Karpas-422 (cell line): ENCODE data around the gene NDUFV1. TPM values are rescaled to one million over a fixed set of nuclear protein-coding genes. Genes with fewer than 3 reads are reported as not detected.
"Not testable (repeated sequence)": the region's sequence is repeated elsewhere in the genome, so short reads cannot be mapped to it uniquely, and the experiment has no call there.

Source experiments
- DNase-seq: peaks from one replicate; pipeline ENCODE4 v3.0.0-alpha.2; 2015
- H2AFZ ChIP-seq: fragments of 200-600 bp; sonication (generic); 2 replicates; pipeline ENCODE4 v1.6.1; 2014; ENCODE audit warnings: antibody characterized with exemption, low read length, mixed read lengths
- H3K27ac ChIP-seq: fragments of 200-600 bp; sonication (generic); 2 replicates; pipeline ENCODE4 v1.5.1; 2014; ENCODE audit warnings: mild to moderate bottlenecking, low read length, moderate library complexity
- H3K27me3 ChIP-seq: fragments of 200-600 bp; sonication (generic); 2 replicates; pipeline ENCODE4 v1.6.1; 2014; ENCODE audit warnings: low read length, mixed read lengths
- H3K36me3 ChIP-seq: fragments of 200-600 bp; sonication (generic); 2 replicates; pipeline ENCODE4 v1.6.1; 2014; ENCODE audit warnings: low read length, mixed read lengths; ENCODE audit not compliant: insufficient read depth
- H3K4me1 ChIP-seq: fragments of 200-600 bp; sonication (generic); 2 replicates; pipeline ENCODE4 v1.6.1; 2014; ENCODE audit warnings: mild to moderate bottlenecking, low read length, mixed read lengths
- H3K4me2 ChIP-seq: fragments of 200-600 bp; sonication (generic); 2 replicates; pipeline ENCODE4 v1.6.1; 2014; ENCODE audit warnings: low read length, low read depth, mild to moderate bottlenecking; ENCODE audit not compliant: poor library complexity, severe bottlenecking
- H3K4me3 ChIP-seq: fragments of 200-600 bp; sonication (generic); 2 replicates; pipeline ENCODE4 v1.5.1; 2014; ENCODE audit warnings: mild to moderate bottlenecking, antibody characterized with exemption, low read length, mixed read lengths
- H3K79me2 ChIP-seq: fragments of 200-600 bp; sonication (generic); 2 replicates; pipeline ENCODE4 v1.6.1; 2014; ENCODE audit warnings: mild to moderate bottlenecking, low read length, mixed read lengths
- H3K9ac ChIP-seq: fragments of 200-600 bp; sonication (generic); 2 replicates; pipeline ENCODE4 v1.6.0; 2014; ENCODE audit warnings: low read length
- H3K9me2 ChIP-seq: fragments of 200-600 bp; sonication (generic), shearing (Covaris generic); replicated peaks from 2 replicates; pipeline ENCODE4 v1.6.0; 2014; ENCODE audit warnings: mild to moderate bottlenecking, low read length, moderate library complexity; ENCODE audit not compliant: insufficient read depth
- H3K9me3 ChIP-seq: fragments of 300-700, 200-600 bp; sonication (generic); 2 replicates; pipeline ENCODE4 v1.6.1; 2014; ENCODE audit warnings: low read length, mixed read lengths
- H4K20me1 ChIP-seq: fragments of 200-600 bp; sonication (generic); 2 replicates; pipeline ENCODE4 v1.6.1; 2014; ENCODE audit warnings: mild to moderate bottlenecking, antibody characterized with exemption, low read length, low read depth; ENCODE audit not compliant: insufficient read depth
- total RNA-seq: library from RNA; depleted of rRNA; stranded (reverse); fragments of >200 nt; shearing (Covaris generic); gene quantifications from 2 replicates; pipeline ENCODE4 v1.2.3, GENCODE V29; 2014; ENCODE audit warnings: low replicate concordance

Gene NDUFV1
- total RNA-seq, 1 experiment from 2014 or later, result 145 TPM

DNA sequence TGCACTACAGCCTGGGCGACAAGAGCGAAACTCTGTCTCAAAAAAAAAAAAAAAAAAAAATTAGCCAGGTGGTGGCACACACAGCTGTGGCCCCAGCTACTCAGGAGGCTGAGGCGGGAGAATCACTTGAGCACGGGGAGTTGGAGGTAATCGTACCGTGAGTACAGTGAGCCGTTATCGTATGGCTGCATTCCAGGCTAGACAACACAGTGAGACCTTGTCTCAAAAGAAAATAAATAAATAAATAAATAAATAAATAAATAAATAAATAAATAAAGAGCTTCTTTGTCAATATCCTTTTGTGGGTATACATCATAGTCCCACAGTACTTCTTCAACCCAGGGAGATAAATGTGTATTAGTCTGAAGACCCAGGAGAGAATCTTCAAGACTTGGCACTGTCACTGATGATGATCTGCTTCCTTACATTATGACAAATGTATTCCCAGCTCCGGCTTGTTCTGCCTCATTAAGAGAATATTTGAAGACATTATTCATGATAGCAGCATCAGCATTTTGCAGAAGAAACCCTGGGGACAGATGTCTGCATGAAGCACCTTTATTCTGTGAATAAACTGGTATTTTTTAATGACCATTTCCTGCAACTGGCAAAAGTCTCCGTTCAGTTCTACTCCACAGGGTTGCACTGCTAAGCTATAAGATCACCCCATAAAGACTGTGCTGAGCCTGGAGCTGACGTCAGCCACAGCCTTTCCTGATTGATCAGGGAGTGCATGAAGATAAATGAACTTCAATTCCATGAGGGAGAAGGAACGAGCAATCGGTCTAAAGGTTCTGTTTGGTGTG lies 45.4 kb downstream of the NDUFV1 start:
- Histone ChIP-seq H3K9me2 (no peaks in the 10 kb centered on the region), H3K27me3 (no peaks in the 10 kb centered on the region), H3K36me3 (no peaks in the 10 kb centered on the region; the same call in 1 of the 2 replicates), H3K27ac (no peak overlapping the region), H4K20me1 (no peaks in the 10 kb centered on the region), H3K4me2 (no peak overlapping the region), H3K9ac (no peak overlapping the region), H3K9me3 (peaks cover 14% of the 10 kb centered on the region), H3K79me2 (no peaks in the 10 kb centered on the region), H3K4me3 (no peak overlapping the region), H3K4me1 (peaks cover 42% of the 10 kb centered on the region), H2AFZ (no peak overlapping the region)
- DNase-seq, result no peak

DNA sequence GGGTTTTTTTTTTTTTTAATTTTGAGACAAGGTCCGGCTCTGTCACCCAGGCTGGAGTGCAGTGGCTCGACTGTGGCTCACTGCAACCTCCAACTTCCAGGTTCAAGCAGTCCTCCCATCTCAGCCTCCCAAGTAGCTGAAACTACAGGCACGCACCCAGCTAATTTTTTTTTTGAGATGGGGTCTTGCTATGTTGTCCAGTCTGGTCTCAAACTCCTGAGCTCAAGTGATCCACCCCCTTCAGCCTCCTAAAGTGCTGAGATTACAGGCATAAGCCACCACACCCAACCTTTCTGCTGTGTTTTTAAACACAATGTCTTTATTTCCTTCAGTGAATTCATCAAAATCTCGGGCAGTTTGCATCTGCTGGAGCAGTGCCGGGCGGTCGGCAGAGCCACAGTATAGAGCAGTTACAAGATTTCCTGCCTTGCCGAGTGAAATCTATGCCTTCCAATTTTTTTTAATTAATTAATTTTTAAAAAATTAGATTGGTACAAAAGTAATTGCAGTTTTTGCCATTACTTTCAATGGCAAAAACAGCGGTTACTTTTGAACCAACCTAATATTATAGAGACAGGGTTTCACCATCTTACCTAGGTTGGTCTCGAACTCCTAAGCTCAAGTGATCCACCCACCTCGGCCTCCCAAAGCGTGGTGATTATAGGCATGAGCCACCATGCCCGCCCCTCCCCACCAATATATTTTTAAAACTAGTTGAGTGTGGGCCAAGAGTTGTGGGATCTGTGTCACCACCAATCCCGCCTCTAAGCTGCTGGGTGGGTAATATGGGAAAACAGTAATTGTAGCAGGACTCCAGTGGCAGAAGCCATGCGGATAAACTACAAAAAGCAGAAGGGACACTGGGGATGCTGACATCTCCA lies 46.5 kb downstream of the NDUFV1 start:
- Histone ChIP-seq H3K36me3 (no peaks in the 10 kb centered on the region; the same call in 1 of the 2 replicates), H3K9me3 (peaks cover 14% of the 10 kb centered on the region), H3K4me3 (no peak overlapping the region), H3K9me2 (no peaks in the 10 kb centered on the region), H3K27me3 (no peaks in the 10 kb centered on the region), H3K4me1 (peaks cover 31% of the 10 kb centered on the region), H2AFZ (no peak overlapping the region), H3K27ac (no peak overlapping the region), H3K4me2 (no peak overlapping the region), H4K20me1 (no peaks in the 10 kb centered on the region), H3K9ac (no peak overlapping the region), H3K79me2 (no peaks in the 10 kb centered on the region)
- DNase-seq, result no peak

DNA sequence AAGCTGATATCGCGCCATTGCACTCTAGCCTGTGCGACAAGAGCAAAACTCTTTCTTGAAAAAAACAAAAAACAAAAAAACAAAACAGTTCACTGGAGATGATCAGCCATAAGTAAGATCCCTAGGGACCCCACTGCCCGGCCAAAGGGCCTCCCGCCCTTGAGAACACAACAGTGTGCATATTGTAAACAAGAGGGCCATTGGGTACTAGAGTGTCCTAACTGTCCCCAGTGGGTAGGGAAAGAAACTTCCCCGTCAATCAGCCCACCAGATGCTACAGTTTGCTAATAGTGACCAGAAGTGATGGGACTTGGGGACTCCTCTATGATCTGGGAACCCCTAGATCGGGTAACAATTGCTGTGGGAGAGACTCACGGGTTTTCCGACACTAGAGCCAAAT lies 47.5 kb downstream of the NDUFV1 start:
- no peaks in the 10 kb centered on the region; the same call in 1 of the 2 replicates for H3K36me3 ChIP-seq
- H3K27me3 ChIP-seq, result no peaks in the 10 kb centered on the region
- no peaks in the 10 kb centered on the region for H3K79me2 ChIP-seq
- H3K9me2 ChIP-seq, result no peaks in the 10 kb centered on the region
- H3K27ac ChIP-seq, result no peak overlapping the region
- no peak overlapping the region for H3K9ac ChIP-seq
- H3K4me1 ChIP-seq, result peaks cover 29% of the 10 kb centered on the region
- H3K9me3 ChIP-seq, result peaks cover 14% of the 10 kb centered on the region
- no peak overlapping the region for H2AFZ ChIP-seq
- no peak for DNase-seq
- H3K4me2 ChIP-seq, result no peak overlapping the region
- H3K4me3 ChIP-seq, result no peak overlapping the region
- no peaks in the 10 kb centered on the region for H4K20me1 ChIP-seq

DNA sequence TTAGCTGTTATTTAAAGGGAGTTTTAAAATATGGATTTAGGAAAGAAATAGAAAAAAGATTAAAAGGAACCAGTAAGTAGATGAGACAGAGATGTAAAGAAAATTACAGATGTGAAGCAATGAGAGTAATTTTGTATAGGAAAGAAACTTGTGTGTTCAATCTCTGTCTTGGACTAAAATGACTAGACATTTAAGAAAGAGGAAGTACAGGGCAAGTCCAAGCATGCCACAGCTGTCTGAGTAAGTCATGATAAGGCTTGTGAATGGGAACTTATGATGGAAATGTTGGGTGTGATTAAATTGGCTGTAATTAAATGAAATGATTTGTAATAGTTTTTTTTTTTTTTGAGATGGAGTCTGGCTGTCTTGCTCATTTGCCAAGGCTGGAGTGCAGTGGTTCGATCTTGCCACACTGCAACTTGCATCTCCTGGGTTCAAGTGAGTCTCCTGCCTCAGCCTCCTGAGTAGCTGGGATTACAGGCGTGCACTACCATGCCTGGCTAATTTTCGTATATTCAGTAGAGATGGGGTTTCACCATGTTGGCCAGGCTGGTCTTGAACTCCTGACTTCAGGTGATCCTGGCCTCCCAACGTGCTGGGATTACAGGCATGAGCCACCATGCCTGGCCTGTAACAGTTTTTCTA lies 49.7 kb downstream of the NDUFV1 start:
- Histone ChIP-seq H3K9me2 (no peaks in the 10 kb centered on the region), H3K4me1 (peaks cover 13% of the 10 kb centered on the region), H2AFZ (no peak overlapping the region), H3K27me3 (no peaks in the 10 kb centered on the region), H3K79me2 (no peaks in the 10 kb centered on the region), H3K4me3 (no peak overlapping the region), H3K4me2 (no peak overlapping the region), H4K20me1 (no peaks in the 10 kb centered on the region), H3K9me3 (peaks cover 14% of the 10 kb centered on the region), H3K9ac (no peak overlapping the region), H3K27ac (no peak overlapping the region), H3K36me3 (no peaks in the 10 kb centered on the region; the same call in 1 of the 2 replicates)
- peak; percentile 74 for DNase-seq

DNA sequence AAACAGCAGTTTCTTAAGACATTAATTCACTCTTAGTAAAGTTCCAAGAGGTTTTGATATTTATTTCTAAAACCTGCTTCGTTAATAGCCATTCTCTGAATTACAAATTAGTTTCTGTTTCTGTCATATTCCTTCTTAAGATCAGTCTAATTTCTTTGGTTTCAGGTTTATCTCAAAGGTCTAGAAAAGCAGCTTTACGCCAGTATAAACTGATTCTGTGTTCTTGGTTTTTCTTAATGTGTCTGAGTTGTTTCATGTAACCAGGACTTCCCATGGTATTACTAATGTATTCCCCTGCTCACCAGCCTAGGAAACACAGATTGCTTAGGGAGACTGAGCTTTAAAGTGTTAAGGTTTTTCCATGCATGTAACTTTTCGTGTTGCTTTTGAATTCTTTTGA lies 50.6 kb downstream of the NDUFV1 start:
- H4K20me1 ChIP-seq, result no peaks in the 10 kb centered on the region
- peaks cover 12% of the 10 kb centered on the region for H3K4me1 ChIP-seq
- no peaks in the 10 kb centered on the region for H3K27me3 ChIP-seq
- H2AFZ ChIP-seq, result no peak overlapping the region
- H3K36me3 ChIP-seq, result no peaks in the 10 kb centered on the region; the same call in 1 of the 2 replicates
- no peak for DNase-seq
- H3K79me2 ChIP-seq, result no peaks in the 10 kb centered on the region
- H3K9me2 ChIP-seq, result no peaks in the 10 kb centered on the region
- no peak overlapping the region for H3K4me2 ChIP-seq
- no peak overlapping the region for H3K9ac ChIP-seq
- peaks cover 14% of the 10 kb centered on the region for H3K9me3 ChIP-seq
- no peak overlapping the region for H3K27ac ChIP-seq
- H3K4me3 ChIP-seq, result no peak overlapping the region

DNA sequence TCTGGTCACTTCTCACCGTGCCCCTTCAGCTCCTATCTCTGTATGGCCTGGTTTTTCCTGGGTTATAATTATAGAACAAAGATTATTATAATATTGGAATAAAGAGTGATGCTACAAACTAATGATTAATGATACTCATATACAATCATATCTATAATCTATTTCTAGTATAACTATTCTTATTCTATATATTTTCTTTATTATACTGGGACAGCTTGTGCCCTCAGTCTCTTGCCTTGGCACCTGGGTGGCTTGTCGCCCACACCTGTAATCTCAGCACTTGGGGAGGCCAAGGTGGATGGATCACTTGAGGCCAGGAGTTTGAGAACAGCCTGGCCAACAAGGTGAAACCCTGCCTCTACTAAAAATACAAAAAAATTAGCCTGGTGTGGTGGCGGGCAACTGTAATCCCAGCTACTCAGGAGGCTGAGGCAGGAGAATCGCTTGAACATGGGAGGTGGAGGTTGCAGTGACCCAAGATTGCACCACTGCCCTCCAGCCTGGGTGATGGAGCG lies 53.0 kb downstream of the NDUFV1 start:
- H3K4me2 ChIP-seq, H3K4me3 ChIP-seq, H3K27me3 ChIP-seq, H3K9me2 ChIP-seq, H4K20me1 ChIP-seq, H3K9ac ChIP-seq, DNase-seq, H3K36me3 ChIP-seq, H3K79me2 ChIP-seq, H2AFZ ChIP-seq, H3K27ac ChIP-seq: not testable (repeated sequence)
- Histone ChIP-seq H3K4me1 (peaks cover 12% of the 10 kb centered on the region), H3K9me3 (peaks cover 14% of the 10 kb centered on the region)

DNA sequence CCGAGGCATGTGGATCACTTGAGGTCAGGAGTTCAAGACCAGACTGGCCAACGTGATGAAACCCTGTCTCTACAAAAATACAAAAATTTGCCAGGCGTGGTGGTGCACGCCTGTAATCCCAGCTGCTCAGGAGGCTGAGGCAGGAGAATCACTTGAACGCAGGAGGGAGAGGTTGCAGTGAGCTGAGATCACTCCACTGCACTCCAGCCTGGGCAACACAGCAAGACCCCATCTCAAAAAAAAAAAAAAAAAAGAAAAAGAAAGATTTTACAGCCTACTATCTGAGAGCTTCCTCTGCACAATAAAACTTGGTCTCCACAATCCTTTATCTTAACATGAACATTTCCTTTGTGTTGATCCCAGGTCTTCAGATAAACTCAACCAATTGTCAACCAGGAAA lies 54.0 kb downstream of the NDUFV1 start:
- not testable (repeated sequence) for H3K27ac ChIP-seq, H3K9me2 ChIP-seq, H3K9ac ChIP-seq, DNase-seq, H3K4me2 ChIP-seq, H3K79me2 ChIP-seq, H4K20me1 ChIP-seq, H3K27me3 ChIP-seq, H3K9me3 ChIP-seq, H3K4me3 ChIP-seq, H2AFZ ChIP-seq, H3K36me3 ChIP-seq
- H3K4me1 ChIP-seq, result peaks cover 13% of the 10 kb centered on the region
